Stimulated activated CD8-positive, alpha-beta memory T cell treated with anti-CD3 and anti-CD28 coated beads, Interleukin-12 subunit alpha, Interleukin-12 subunit beta, amount 100 ng/mL, for 24 hours (primary cell): ENCODE measurements around the gene FCN1.

Experiments used
- DNase-seq: peaks from one replicate; pipeline ENCODE4 v3.0.0-alpha.2; 2020; ENCODE audit errors: extremely low read depth

Gene FCN1

GRCh38 chr9:134951461-134951860 lies 33.7 kb upstream of the FCN1 start:
- no peak for DNase-seq

- no peak for DNase-seq
These were observed 32.9 kb upstream of the FCN1 start for GRCh38 chr9:134950386-134951210.

- no peak for DNase-seq
These were observed 32.1 kb upstream of the FCN1 start for GRCh38 chr9:134949681-134950385.

GRCh38 chr9:134948149-134948548 lies 30.4 kb upstream of the FCN1 start:
- DNase-seq: no peak

- DNase-seq: no peak
These were observed 29.7 kb upstream of the FCN1 start for GRCh38 chr9:134947265-134947955.

- DNase-seq: no peak
These were observed 29.0 kb upstream of the FCN1 start for GRCh38 chr9:134946663-134947062.

- no peak for DNase-seq
These were observed 28.0 kb upstream of the FCN1 start for GRCh38 chr9:134945509-134946275.

- no peak for DNase-seq
These were observed 27.2 kb upstream of the FCN1 start for GRCh38 chr9:134944916-134945315.

GRCh38 chr9:134944351-134944802 lies 26.7 kb upstream of the FCN1 start:
- no peak for DNase-seq

- DNase-seq: no peak
These were observed 26.1 kb upstream of the FCN1 start for GRCh38 chr9:134943836-134944235.

- DNase-seq: no peak
These were observed 25.7 kb upstream of the FCN1 start for GRCh38 chr9:134943411-134943810.

- DNase-seq: no peak
These were observed 25.1 kb upstream of the FCN1 start for GRCh38 chr9:134942788-134943184.

- no peak for DNase-seq
These were observed 24.5 kb upstream of the FCN1 start for GRCh38 chr9:134942011-134942787.

GRCh38 chr9:134940236-134941208 lies 22.8 kb upstream of the FCN1 start:
- DNase-seq: no peak

GRCh38 chr9:134939836-134940235 lies 22.1 kb upstream of the FCN1 start:
- no peak for DNase-seq

GRCh38 chr9:134939080-134939733 lies 21.5 kb upstream of the FCN1 start:
- no peak for DNase-seq

GRCh38 chr9:134938346-134939079 lies 20.8 kb upstream of the FCN1 start:
- no peak for DNase-seq

GRCh38 chr9:134937566-134938345 lies 20.0 kb upstream of the FCN1 start:
- no peak for DNase-seq
